ENCODE data around the gene S100A14.

DNA sequence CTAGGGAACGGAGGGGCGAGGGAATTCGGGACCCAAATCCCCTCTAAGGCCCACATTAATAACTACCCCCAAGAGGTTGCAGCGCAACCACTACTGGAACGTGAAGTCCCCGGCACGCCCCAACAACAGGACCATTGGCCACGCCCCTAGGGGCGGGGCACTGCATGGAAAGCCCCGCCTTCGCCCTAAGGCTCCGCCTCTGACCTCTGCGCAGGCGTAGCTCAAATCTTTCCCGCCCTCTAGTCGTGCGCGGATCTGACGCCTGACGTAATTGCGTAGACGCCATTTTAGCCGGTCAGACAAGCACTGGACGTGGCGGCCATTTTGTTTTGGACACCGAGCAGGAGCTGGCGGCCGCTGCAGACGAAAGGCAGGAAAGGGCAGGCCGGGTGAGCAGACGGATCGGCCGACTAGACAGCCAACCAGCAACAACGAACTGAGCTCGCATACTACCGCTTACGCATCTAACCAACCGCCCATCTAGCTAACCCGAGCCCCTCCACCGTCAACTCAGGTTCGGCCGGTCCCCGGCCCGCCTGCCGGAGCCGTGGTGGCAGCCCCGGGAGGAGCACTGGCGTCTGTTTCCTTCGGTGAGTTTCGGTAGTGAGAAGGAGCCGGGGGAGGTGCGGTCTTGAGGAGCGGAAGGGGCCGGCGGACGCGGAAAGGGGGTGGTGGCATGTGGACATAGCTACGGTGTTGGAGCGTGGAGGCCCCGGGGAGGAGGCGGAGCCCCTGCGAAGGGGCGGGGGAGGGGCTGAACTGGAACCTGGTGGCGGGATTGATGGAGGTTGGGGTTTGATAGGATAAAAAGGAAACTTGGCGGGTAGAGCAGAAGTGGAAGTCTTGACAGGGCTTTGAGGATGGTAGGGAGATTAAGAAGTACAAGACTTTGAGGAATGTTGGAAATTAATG lies 17.9 kb upstream of the S100A14 start, which contains the start of gene CHTOP:
- peak in 1 of 4 donors; percentile 4 for TF ChIP-seq CTCF (IDR thresholded peaks at IDR 0.05)
- TF ChIP-seq POLR2A (IDR thresholded peaks at IDR 0.05): peak; percentile 74

Measured in right lobe of liver (tissue), 4 donors.